ENCODE data around the gene DSP.

The DSP gene

DNA sequence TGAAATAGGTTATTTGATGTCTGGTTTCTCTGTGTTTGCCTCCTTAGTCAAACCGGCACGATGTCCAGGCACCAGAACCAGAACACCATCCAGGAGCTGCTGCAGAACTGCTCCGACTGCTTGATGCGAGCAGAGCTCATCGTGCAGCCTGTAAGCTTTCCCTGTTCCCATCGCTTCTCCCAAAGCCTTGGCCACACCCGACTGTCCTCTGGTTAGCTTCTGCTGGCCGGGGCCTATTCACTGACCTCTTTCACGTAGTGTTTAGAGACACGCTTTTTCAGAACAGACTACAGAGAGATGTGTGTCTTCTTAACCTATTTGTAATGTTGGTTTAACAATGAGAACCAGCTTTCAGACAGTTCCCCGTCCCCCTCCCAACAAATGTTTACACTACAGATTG lies 14.2 kb downstream of the DSP start:
- H3K27ac ChIP-seq: peak overlapping the region in 8 of 21 experiments; percentile 5 to 83 (median 61)

DNA sequence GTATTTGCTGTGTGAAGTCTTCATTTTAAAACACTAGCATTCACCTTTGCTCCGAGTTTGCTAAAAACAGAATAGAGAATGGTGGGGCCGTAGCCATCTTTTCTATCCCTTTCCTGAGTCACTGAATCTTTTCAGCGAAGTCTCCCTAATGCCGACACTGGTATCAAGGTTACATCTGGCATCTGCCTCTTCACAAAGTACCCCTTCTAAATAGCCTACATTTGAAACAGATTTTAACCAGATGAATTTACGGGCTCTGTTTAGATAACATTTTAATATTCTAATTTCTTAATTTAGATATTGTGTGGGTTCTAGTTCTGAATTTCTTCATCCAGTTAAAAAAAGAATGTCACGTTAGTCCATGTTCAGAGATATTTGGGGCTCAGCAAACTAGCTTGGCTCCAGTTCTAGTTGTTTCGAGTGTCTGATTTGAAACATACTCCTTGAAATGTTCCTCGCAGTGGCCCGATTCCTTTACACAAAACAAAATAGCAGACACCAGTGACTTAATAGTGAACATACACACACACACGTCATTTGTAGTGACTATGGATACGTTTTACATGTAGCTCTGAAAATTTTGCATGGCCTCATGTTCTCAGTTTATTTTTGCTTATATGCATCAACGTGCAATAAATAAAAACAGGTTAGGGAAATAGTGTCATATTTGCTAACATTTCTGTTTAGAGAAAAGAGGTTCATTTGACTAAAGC lies 15.1 kb downstream of the DSP start:
- no peak overlapping the region for H3K4me3 ChIP-seq
- peak overlapping the region in 2 of 21 experiments; percentile 70 to 83 for H3K27ac ChIP-seq

More for the DNA sequence above, 14.2 kb downstream of the DSP start:
- peak overlapping the region in 1 of 7 experiments; percentile 3 for H3K4me3 ChIP-seq

DNA sequence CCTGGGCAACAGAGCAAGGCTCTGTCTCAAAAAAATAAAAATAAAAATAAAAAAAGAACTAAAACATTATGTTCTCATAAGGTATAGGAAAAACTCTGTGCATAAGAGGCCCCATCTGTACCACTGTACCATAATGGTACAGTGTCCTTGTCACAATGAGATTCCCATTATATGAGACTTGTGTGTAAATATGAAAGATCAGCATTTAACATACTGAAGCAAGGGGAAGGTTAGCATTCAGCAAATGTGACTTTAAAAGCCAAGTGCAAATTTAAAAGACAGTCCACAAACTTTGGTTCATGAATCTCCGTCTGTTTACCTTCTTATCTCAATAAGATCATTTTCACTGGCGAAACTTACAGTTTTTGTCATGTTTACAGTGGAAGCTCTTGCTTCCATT lies 16.2 kb downstream of the DSP start:
- Histone ChIP-seq H3K27ac (peak overlapping the region in 4 of 21 experiments; percentile 18 to 36 (median 26)), H3K4me3 (no peak overlapping the region)

DNA sequence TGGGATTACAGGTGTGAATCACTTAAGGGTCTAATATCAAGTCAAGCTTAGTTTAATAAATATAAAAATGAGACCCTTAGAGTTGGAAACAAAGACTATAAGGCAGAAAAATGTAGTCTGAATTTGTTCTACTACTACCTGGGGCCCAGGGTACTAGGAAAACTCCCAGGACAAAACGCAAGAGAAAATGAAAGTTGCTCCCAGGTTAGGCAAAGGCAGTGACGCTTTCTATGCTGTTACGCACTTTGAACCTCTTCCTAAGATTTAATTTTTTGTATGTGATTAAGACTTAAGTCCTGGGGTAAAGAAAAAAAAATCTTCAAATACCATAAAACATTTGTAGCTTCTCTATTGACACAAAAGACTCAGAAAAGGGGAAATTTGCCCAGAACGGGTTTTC lies 17.3 kb downstream of the DSP start:
- H3K27ac ChIP-seq: peak overlapping the region in 7 of 21 experiments; percentile 1 to 55 (median 41)
- no peak overlapping the region for H3K4me3 ChIP-seq

DNA sequence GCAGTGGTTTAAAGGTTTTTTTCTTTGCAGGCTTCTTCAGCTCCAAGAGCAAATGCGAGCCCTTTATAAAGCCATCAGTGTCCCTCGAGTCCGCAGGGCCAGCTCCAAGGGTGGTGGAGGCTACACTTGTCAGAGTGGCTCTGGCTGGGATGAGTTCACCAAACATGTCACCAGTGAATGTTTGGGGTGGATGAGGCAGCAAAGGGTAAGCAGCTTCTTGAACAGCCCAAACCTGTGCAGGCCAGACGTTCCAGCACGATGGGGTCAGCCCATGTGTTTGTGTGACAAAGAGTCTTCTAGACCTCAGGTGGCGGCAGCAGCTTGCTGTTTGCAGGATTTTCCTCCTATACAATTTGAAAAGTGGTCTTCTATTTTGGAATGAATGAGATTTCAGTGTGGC lies 17.7 kb downstream of the DSP start:
- Histone ChIP-seq H3K4me3 (no peak overlapping the region), H3K27ac (peak overlapping the region in 9 of 21 experiments; percentile 1 to 57 (median 41))

DNA sequence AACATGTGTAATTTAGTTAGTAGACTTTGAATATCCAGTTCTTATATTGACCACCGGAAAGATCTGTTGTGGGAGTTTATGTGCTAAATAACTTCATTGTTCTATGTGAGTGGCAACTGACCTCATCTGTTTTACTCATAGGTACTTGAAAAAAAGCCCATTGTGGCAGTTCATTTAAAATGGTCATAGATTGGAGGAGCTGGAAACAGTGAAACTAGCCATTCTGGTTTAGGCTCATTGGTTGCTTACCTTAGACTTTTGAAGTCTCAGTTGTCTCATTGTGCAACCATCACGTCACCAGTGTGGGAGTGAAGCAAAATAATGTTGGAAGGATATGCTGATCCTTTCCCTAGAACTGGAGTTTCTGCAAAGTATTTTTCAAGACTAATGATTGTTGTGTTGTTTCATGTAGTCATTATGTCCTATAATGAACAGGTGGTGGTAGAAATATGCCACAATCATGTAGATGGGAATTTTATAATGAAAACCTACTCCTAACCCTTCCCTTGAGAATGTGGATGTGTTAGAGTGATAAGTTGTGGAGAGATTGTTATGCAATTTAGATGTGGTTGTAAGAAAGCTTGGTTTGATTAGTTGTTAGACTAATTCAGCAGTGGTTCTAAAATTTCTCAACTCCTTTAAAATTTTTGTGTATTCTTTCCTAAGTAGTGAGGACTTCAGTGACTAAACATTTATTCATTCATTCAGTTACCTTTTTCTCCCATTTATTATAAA lies 18.3 kb downstream of the DSP start:
- Histone ChIP-seq H3K4me3 (no peak overlapping the region), H3K27ac (peak overlapping the region in 9 of 21 experiments; percentile 26 to 57 (median 45))

DNA sequence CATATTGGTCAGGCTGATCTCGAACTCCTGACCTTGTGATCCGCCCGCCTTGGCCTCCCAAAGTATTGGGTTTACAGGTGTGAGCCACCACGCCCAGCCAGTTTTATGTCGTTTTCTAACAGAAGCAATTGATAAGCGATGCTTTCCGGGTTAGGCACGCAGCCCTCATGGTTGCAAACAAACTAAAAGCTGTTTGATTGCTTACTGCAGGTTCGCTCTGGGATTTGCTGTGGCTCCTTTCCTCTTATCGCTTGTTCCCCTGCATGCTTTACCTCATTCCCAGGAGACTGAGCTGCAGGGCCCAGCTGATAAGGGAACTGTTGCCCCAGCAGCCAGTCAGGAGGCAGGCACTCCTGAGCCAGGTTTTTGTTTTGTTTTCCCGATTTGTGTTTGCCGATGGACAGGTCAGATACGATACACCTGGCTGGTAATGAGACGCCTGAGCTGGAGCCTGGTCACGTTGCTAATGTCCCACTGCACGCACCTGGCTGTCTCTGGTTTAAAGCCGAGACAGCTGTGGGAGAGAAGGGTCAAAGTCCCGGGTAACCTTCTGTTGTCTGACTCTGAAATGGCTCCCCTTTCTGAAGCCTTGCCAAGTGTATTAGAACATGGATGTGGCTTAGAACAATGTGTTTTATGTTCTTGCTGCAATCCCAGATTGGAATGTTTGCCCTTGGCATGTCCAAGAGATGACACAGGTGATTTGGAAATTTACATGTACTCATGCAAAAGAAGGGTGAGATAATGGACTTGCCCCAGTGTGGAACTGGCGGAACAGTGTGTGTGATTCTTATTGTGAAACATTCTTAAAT lies 19.9 kb downstream of the DSP start:
- Histone ChIP-seq H3K4me3 (no peak overlapping the region), H3K27ac (peak overlapping the region in 8 of 21 experiments; percentile 31 to 68 (median 42))

DNA sequence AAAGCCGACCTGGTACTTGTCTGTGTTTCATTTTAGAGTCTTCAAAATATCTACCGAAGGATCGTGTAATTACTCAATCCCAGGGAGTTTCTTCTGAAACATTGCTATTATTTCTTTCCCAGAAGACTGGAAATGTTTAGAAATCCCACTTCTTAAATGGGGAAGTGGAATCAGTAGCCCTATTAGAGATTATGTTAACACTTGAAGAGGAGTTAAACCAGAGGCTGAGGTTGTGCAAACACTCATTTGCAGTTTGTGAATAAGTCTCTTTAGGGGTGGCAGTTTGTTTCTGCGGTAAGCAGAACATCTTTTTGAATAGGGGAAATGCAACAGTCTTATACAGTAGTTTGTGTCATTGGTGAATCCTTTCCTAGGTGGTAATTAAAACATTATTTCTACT lies 21.3 kb downstream of the DSP start:
- Histone ChIP-seq H3K27ac (peak overlapping the region in 1 of 21 experiments; percentile 25), H3K4me3 (no peak overlapping the region)

DNA sequence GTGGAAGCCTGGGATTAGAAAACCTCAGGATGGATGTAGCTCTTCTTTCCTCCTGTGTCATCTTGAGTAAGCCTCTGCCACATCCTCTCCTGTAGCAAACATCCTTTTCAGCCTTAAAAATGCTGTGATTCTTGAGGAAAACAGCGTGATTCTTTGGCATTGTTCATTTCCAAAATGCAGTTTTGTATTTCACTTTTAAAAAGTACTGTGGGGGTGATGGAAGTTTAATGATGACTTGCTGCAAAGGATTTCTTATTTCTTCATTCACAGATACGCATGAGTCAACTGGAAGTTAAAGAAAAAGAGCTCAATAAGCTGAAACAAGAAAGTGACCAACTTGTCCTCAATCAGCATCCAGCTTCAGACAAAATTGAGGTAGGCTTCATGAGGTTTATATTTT lies 24.6 kb downstream of the DSP start:
- no peak overlapping the region for H3K27ac ChIP-seq
- no peak overlapping the region for H3K4me3 ChIP-seq

DNA sequence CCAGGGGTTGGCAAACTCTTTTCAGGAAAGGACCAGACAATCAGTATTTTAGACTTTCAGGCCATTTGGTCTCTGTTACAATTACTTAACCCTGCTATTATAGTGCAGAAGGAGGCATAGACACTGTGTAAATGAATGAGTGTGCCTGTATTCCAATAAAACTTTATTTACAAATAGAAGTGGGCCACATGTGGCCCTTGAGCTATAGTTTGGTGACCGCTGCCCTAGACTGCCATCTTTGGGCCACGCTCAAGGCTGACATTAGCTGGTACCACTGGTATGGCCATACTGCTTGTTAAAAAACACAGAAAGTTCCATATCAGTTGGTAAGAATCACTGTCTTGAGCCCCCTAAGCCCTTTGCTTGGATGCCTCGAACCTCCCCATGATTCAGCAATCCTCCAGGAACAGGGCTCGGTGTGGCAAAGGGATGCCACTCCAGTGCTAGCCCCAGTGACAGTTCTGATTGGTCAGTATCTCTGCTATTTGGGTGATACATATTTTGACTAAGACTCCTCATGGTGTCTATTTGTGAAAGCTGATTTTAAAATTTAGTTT lies 25.2 kb downstream of the DSP start:
- Histone ChIP-seq H3K4me3 (no peak overlapping the region), H3K27ac (no peak overlapping the region)

DNA sequence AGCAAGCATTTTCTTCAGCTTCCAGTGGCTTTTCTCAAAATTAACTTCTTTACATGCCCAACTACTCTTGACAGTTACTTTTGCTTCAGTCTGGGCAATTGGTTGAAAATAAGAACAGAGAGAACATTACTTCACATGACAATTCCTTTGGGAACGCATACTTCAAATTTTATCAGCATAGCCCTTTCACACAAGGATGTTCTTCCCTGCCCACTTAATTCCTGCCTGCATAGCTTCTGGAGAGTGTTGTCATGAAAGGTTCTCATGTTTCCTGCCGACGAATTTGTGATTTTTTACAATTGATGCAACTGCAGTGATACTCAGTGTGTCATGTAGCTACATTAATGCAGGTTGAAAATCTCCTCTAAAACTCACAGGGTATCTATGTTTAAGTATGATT lies 26.6 kb downstream of the DSP start:
- Histone ChIP-seq H3K4me3 (no peak overlapping the region), H3K27ac (no peak overlapping the region)

DNA sequence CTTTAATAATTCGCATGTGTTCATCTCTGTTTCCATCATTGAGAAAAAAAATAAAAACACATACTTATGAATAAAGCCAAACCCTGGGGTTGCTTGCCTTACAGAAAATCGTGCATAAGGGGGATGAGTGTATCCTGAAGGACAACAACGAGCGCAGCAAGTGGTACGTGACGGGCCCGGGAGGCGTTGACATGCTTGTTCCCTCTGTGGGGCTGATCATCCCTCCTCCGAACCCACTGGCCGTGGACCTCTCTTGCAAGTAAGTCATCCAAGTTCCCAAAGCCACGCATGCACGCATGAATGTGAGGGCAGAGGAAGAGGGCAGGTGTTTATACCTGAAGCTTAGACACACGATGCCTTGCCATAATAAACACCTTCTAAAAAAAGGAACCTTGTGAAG lies 27.6 kb downstream of the DSP start:
- Histone ChIP-seq H3K27ac (no peak overlapping the region), H3K4me3 (no peak overlapping the region)

DNA sequence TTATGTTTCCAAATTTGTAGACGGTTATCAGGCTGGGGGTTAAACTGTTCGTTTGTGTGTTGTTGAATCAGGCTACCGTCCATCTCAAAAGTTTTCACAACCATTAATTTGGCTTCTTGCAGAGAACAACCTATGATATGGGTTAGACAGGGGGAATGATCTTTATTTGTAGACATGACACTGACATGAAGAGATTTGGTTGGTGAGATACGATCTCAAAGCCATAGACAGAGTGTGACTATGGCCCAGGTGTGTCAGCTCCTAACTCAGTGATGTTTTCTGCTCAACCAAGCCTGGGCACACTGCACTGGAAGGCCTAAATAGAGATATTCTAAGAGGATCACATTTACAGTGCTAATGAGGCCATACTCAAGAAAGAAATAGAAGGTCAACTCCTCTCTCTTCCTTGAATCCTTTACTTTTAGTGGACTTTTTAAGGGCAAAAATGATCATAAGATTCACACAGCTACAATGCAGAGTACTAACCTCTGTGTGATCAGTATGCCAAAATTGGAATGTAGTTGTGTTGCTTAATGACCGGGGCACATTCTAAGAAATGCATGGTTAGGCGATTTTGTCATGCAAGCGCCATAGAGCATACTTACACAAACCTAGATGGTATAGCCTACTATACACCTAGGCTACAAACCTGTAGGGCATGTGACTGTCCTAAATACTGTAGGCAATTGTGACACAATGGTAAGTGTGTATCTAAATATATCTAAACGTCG lies 30.9 kb downstream of the DSP start:
- Histone ChIP-seq H3K4me3 (no peak overlapping the region), H3K27ac (no peak overlapping the region)

DNA sequence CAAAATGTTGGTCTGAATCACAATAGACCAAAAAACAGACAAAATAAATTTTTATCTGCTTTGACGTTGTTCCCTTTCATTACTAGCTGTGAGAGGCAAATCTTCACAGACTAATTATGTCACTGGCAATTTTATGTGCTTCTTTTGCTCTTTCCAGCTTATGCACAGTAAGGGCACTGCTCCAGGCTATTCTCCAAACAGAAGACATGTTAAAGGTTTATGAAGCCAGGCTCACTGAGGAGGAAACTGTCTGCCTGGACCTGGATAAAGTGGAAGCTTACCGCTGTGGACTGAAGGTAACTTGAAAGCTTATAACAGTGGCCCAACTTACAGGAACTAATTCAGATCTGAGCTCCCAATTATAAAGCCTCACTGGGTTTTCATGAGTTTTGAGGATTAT lies 33.0 kb downstream of the DSP start:
- H3K27ac ChIP-seq: no peak overlapping the region
- no peak overlapping the region for H3K4me3 ChIP-seq

DNA sequence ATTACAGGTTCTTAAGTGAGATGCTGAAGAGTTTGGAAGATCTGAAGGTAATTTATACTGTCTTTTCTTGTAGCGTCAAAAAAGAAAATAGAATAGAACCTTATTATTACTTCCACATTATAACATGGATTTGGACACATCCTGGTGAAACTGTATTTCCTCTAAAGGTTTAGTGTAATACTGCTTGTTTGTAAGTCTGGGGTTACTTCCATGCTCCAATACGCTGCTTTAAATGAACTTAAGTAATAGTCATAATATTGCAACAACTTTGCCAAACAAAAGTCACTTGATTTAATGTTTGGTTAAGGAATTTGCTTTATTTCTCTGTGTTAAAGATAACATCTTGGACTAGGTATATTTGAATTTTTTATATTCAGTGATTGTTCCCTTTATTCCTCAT lies 37.0 kb downstream of the DSP start:
- H3K27ac ChIP-seq: no peak overlapping the region

DNA sequence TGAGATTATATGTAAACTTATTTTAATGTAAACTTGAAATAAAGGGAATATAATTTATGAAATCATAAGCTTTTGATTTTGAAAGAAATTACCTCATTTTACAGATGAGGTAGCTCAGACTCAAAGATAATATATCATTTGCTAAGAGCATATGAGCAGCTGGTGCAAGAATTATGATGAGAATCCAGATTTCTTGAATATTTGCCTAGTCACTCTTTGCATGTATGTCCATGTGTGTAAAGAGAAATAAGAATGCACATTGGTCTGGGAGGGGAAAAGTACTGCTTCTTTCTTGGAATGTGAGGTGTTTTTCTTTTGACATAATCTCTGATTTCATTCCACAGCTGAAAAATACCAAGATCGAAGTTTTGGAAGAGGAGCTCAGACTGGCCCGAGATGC lies 37.5 kb downstream of the DSP start:
- Histone ChIP-seq H3K4me3 (no peak overlapping the region), H3K27ac (no peak overlapping the region)

More for the DNA sequence above, 37.0 kb downstream of the DSP start:
- H3K4me3 ChIP-seq: no peak overlapping the region

DNA sequence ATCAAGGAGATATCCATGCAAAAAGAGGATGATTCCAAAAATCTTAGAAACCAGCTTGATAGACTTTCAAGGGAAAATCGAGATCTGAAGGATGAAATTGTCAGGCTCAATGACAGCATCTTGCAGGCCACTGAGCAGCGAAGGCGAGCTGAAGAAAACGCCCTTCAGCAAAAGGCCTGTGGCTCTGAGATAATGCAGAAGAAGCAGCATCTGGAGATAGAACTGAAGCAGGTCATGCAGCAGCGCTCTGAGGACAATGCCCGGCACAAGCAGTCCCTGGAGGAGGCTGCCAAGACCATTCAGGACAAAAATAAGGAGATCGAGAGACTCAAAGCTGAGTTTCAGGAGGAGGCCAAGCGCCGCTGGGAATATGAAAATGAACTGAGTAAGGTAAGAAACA lies 38.4 kb downstream of the DSP start:
- Histone ChIP-seq H3K27ac (no peak overlapping the region), H3K4me3 (no peak overlapping the region)

DNA sequence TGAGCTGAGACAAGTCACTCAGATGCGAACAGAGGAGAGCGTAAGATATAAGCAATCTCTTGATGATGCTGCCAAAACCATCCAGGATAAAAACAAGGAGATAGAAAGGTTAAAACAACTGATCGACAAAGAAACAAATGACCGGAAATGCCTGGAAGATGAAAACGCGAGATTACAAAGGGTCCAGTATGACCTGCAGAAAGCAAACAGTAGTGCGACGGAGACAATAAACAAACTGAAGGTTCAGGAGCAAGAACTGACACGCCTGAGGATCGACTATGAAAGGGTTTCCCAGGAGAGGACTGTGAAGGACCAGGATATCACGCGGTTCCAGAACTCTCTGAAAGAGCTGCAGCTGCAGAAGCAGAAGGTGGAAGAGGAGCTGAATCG lies 39.1 kb downstream of the DSP start:
- Histone ChIP-seq H3K27ac (no peak overlapping the region), H3K4me3 (no peak overlapping the region)

DNA sequence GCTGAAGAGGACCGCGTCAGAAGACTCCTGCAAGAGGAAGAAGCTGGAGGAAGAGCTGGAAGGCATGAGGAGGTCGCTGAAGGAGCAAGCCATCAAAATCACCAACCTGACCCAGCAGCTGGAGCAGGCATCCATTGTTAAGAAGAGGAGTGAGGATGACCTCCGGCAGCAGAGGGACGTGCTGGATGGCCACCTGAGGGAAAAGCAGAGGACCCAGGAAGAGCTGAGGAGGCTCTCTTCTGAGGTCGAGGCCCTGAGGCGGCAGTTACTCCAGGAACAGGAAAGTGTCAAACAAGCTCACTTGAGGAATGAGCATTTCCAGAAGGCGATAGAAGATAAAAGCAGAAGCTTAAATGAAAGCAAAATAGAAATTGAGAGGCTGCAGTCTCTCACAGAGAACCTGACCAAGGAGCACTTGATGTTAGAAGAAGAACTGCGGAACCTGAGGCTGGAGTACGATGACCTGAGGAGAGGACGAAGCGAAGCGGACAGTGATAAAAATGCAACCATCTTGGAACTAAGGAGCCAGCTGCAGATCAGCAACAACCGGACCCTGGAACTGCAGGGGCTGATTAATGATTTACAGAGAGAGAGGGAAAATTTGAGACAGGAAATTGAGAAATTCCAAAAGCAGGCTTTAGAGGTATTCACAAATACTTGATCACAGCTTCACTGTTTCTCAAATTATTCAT lies 39.6 kb downstream of the DSP start:
- H3K4me3 ChIP-seq: no peak overlapping the region
- no peak overlapping the region for H3K27ac ChIP-seq

Data from skin epidermis (tissue), 12 donors.